IPS DF 4.7 (cell line): ENCODE results near the gene RRP36.
"Not testable (repeated sequence)": the region's sequence is repeated elsewhere in the genome, so short reads cannot be mapped to it uniquely, and the experiment has no call there.

ENCODE experiments used
- DNase-seq: peaks from one replicate; pipeline ENCODE4 v3.0.0-alpha.2; 2013; ENCODE audit warnings: low spot score; ENCODE audit errors: extremely low read depth

RRP36 gene

GRCh38 chr6:43037197-43037596 is 15.8 kb downstream of the RRP36 start:
- no peak for DNase-seq

- DNase-seq = no peak
Observed at GRCh38 chr6:43037706-43038105, 16.3 kb downstream of the RRP36 start.

- DNase-seq = no peak
Observed at GRCh38 chr6:43038727-43039126, 17.3 kb downstream of the RRP36 start.

DNA sequence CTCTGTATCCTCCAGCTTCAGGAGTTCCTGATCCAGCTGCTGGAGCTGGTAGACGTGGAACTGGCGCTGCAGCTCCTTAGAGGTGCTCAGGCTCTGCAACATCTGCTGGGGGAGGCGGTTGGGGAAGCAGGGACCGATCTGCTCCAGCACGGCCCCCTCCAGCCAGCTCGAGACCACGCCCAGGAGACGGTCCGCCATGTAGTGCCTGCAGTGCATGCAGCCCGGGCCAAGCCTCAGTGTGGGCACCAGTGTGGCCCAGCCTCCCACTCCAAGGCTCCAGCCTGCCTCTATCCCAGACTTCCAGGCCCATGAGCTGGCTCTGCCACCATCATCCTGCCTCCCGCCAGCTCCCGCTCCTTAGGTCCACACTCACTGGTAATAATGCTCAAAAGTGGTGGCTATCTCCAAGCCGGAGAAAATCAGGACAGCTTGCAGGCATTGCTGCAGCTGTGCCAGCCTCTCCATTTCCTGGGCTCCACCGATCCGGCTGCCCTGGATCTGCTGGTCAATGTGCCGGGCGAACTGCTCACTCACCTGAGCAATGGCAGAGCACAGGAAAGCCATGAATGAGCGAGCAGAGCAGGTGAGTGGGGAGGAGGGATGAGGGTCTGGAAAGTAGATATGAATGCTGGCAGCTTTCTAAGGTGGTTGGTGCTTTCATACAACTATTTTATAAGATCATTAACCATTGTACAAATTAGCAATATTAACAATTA is 19.3 kb downstream of the RRP36 start:
- no peak for DNase-seq

DNA sequence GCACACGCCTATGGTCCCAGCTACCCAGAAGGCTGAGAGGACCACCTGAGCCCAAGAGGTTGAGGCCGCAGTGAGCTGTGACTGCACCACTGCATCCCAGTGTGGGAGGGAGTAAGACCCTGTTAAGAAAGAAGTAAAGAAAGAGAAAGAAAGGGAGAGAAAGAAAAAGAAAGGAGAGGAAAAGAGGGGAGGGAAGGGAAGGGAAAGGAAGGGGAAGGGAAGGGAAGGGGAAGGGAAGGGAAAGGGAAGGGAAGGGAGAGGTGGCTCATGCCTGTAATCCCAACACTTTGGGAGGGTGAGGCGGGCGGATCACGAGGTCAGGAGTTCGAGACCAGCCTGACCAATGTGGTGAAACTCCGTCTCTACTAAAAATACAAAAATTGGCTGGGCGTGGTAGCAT is 20.1 kb downstream of the RRP36 start:
- DNase-seq = not testable (repeated sequence)

GRCh38 chr6:43043310-43043709 is 21.9 kb downstream of the RRP36 start:
- no peak for DNase-seq

DNA sequence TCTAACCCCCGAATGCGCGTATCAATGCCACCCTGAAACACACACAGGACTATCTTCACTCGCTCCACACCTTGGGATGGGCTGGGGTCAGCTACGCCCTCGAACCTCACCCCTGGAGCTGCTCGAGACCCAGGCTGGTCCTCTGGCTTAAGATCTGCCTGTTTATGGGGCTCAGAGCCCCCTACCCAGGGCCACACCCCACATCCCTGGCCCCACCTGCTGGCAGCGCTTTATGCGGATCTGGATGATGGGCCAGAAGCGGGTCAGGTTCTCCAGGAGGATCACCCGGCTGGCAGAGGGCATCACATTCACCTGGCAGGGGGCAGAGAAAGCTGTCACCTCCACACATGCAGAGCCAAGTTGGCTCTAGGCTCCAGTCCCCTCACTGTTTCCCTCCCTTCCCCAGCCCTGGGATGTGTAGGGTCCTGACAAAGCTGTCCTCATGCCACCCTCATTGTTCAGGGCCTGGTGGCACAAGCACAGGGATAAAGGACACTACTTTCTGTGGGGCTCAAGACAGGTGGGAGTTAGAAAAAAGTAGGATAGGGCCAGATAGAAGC is 24.0 kb downstream of the RRP36 start:
- no peak for DNase-seq

- DNase-seq = no peak
Observed at GRCh38 chr6:43047998-43048397, 26.6 kb downstream of the RRP36 start.

- DNase-seq = no peak
Observed at GRCh38 chr6:43050981-43051380, 29.6 kb downstream of the RRP36 start.

DNA sequence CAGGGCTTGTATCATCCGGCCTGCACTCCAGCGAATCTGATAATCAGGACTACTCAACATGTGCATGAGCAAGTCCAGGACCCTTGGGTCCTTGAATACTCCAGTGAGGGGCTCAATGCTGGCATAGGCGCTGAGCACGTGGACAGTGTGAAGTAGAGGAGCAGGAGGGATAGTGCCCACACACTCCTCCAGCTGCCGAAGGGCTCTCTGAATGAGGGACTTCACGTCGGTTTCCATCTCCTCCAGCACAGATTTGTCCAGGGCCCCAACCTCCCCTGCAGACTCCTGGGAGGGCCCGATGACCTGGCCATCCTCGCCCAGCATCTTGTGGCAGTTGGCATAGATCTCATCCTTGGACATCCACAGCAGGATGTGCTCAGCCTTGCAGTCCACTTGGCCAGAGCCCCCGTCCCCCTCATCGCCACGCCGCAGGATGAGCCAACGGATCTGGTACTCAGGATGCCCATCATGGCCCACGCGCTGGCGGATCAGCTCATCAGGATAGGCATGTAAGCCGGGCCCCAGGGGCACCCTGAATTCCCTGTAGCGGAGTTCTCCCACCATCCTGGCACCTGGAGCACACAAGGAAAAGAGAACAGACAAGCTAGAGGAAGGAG is 30.9 kb downstream of the RRP36 start:
- DNase-seq = no peak

DNA sequence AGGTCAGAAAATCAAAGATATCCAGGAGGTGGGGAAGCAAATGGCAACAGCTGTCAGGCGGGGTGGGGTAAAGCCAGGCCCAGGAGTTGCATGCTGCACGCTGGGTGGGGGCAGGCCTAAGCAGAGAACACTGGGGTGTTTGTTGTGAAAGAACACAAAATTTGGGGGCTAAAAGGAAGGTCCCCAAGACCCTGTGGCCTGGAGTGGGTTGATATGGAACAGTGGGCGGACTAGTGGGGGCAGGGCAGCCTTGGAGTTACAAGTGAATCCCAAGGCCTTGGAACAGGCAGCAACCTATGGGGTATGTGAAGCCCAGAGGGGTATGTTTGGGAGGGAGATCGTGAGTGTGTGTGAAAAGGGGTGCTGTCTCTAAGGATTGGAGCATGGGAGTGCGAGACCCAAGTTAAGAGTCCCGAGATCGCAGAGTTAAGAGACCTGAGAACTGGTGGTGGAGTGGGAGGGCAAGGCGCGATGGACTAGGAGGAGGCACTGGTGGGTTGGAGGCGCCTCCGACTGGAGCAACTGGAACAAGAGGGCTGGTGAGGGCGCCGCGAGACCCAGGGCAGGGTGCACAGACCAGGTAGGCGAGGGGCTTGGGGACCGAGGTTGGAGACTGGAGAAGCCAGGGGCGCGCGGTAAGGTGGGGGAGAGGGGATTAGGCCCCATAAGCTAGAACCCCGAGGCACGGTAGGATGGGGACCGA is 31.6 kb downstream of the RRP36 start:
- DNase-seq = no peak

DNA sequence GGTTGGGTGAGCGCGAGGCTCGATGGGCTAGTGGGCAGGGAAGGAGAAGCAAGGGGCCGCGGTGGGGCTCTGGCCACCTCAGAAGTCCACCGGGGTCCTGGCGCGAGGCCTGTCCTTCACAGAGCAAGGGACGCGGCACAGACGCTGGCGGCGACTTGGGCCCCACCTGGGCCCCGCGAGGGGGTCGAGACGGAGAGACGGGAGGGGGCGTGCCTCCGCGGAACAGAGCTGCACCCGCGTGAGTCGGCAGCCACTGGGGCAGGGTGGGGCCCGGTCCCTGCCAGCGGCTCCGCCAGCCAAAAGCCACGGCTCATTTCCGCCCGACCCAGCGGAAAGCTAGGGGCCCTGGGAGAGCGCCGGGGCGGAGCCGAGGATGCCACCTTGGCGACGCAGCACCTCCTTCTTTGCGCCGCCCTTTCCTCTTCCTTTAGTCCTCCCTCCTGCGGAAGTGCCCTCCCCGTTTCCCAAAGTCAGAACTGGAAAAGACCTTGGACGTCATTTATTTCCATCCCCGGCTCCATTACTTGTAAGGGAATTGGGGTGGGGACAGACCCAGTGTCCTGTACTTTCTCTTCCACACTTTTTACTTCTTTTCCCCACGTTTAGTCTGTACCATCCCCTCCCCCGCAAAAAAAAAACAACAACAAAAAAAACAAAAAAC is 32.3 kb downstream of the RRP36 start, which contains the start of gene CUL7:
Gene CUL7 (minus strand): TSS at position 307 of the 661 bp plus-strand sequence. CDS start 1,063 bp downstream, outside the sequence.
- DNase-seq = no peak

DNA sequence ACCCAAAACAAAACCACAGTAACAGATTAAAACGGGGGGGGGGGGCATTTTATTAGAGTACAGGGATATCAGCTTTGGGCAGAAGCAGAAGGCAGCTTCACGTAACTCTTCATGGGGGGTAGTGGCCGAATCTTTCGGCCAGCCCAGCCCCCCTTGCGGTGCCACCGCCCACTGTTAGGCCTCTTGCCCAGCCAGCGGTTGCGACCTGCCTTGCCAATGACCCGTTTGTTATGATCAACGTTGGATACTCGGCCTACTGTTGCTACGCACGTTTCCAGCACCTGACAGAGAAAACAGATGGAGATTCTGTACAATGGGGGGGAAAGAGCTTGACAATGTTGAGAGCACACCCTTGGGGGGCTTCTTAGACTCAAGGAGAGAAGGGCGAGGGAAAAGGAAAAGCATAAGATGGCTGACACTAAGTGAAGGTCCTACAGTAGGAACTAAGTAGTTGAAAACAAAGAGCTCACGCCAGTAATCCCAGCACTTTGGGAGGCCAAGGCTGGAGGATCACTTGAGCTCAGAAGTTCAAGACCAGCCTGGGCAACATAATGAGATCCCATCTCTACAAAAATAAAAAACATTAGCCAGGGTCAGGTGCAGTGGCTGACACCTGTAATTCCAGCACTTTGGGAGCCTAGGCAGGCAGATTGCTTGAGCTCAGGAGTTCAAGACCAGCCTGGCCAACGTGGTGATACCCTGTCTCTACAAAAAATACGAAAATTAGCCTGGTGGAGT is 33.0 kb downstream of the RRP36 start:
- no peak for DNase-seq

DNA sequence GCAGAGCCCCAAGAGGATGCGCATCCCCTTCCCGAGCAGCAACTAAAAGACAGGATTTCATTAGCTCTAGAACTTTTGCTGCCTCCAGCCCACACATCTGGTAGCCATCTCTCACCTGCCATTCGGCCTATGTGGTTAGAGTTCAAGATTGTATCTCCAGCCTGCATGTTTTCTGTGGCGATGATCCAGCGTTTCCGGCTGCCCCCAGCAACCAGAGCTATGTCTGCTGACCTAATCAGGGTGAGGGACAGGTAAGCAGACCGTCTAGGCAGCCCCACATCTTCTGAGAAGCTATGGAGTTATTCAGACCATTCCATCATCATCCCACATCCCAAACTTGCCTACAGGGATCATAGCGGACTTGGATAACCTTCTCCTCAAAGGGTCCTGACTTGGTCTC is 34.5 kb downstream of the RRP36 start:
- no peak for DNase-seq

GRCh38 chr6:43058531-43058930 is 37.1 kb downstream of the RRP36 start:
- no peak for DNase-seq

DNA sequence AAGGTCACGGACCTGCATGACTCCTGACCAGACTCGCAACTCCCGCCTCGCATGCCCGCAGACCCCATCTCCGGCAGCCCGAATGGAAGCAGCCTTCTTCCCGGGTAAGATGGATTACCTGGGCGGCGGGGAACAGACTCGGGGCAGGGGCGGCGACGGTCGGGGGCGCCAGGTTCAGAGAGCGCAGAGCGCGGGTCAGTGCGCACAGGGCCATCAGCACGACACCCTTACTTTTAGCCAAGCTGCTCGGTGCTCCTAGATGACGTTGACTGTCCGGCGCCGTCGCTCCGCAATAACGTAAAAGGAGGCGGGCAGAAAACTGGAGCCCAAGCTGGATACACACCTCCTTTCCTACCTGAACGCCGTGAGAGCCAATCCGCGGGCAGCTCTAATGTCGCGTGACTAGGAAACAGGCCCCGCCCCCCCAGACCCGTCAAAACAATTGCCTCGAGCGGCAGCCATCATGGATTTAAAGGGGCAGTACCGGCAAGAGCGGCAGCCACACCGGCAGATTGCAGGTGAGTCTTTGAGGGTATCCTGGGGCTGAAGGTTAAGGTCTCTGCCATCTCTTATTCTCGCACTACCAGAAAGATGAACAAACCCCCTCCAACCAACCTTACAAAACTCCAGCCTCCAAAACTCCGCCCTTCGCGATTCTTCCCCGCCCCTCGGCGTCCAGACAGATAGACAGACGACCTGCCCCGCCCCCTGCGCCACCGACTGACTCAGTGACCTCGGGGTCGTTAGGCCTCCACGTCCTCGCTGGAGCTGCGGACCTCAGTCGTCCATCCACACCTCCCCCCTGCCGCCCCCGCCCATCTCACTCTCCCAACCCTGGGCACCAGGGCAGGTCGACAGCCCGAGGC is 38.0 kb downstream of the RRP36 start, which contains the start of the genes KLC4 and MRPL2:
Gene KLC4 (plus strand): TSS at position 464 of the 866 bp plus-strand sequence. CDS start 1,705 bp downstream, outside the sequence.
Gene MRPL2 (minus strand): TSS at position 267 of the 866 bp plus-strand sequence. CDS start 53 bp downstream, at position 214.
- DNase-seq = peak; percentile 95

- DNase-seq = no peak
Observed at GRCh38 chr6:43060034-43060754, 38.8 kb downstream of the RRP36 start.

GRCh38 chr6:43060755-43061633 is 39.6 kb downstream of the RRP36 start:
- no peak for DNase-seq
